ENCODE results near the gene PAFAH2. TPM values are rescaled to one million over a fixed set of nuclear protein-coding genes. Genes with fewer than 3 reads are reported as not detected.

The PAFAH2 gene
- total and polyA plus RNA-seq, 2 of the 13 experiments (the other 11 are each of a cell fraction or from before 2014, with no cell fraction given): 6.9 to 9.4 TPM

DNA sequence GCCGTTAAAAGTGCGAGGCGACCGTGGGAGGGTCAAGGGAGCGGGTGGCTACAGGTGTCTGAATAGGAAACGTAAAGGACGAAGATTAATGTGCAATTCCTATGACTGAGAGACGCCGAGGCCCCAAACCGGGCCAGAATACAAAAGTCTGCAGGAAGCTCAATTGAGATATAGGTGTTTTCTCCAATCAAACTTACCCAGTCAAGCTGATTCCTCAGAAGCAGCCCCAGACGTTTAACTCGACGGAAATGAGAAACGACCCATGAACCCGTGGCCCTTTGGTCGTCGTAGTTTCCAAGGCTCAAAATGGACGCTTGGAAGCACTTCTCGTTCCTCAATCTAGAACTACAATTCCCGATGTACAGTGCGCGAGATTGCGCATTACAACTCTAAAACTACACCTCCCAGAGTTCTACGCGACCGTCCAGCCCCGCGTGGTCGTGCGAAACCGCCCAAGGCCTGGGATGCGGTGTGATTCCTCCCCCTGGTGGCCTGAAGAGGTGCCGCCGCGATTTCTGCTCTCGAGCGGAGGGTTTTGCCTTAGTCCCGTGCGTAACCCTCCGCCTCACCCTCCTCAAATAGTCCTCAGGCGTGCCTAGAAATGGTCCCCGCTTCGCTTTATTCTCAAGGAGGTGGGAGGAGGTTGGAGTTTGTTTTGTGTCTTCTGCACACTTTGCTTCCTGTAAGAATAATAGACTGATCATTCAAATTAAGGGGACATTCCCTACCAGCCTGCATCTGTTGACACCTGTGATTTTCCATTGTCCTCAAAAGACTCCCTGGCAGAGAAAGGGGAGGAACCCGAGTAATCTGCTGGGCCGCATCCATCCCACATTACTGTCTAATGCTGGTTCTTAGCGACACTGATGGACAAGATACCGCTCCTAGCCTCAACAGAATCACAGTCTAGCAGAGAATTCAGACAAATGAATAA is at the start of gene PAFAH2 (continued):
- TF ChIP-seq, protein P1, sequence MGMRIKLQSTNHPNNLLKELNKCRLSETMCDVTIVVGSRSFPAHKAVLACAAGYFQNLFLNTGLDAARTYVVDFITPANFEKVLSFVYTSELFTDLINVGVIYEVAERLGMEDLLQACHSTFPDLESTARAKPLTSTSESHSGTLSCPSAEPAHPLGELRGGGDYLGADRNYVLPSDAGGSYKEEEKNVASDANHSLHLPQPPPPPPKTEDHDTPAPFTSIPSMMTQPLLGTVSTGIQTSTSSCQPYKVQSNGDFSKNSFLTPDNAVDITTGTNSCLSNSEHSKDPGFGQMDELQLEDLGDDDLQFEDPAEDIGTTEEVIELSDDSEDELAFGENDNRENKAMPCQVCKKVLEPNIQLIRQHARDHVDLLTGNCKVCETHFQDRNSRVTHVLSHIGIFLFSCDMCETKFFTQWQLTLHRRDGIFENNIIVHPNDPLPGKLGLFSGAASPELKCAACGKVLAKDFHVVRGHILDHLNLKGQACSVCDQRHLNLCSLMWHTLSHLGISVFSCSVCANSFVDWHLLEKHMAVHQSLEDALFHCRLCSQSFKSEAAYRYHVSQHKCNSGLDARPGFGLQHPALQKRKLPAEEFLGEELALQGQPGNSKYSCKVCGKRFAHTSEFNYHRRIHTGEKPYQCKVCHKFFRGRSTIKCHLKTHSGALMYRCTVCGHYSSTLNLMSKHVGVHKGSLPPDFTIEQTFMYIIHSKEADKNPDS (CRISPR knock-in tag; IDR thresholded peaks at IDR 0.05): peak; percentile 74
- TF ChIP-seq SOX13 (IDR thresholded peaks at IDR 0.05): no peak
- TF ChIP-seq SOX13 (CRISPR knock-in tag; conservative IDR thresholded peaks at IDR 0.05 in 1 of 2, IDR thresholded peaks at IDR 0.05 in 1 of 2): peak in 1 of 2 experiments; percentile 82; a peak in 2 of 4 replicates
- TF ChIP-seq RELA (CRISPR knock-in tag; IDR thresholded peaks at IDR 0.05): peak; percentile 48; the same call in 1 of the 2 replicates
- TF ChIP-seq ONECUT2 (CRISPR knock-in tag; IDR thresholded peaks at IDR 0.05): no peak; the same call in 1 of the 2 replicates
- TF ChIP-seq, protein P2, sequence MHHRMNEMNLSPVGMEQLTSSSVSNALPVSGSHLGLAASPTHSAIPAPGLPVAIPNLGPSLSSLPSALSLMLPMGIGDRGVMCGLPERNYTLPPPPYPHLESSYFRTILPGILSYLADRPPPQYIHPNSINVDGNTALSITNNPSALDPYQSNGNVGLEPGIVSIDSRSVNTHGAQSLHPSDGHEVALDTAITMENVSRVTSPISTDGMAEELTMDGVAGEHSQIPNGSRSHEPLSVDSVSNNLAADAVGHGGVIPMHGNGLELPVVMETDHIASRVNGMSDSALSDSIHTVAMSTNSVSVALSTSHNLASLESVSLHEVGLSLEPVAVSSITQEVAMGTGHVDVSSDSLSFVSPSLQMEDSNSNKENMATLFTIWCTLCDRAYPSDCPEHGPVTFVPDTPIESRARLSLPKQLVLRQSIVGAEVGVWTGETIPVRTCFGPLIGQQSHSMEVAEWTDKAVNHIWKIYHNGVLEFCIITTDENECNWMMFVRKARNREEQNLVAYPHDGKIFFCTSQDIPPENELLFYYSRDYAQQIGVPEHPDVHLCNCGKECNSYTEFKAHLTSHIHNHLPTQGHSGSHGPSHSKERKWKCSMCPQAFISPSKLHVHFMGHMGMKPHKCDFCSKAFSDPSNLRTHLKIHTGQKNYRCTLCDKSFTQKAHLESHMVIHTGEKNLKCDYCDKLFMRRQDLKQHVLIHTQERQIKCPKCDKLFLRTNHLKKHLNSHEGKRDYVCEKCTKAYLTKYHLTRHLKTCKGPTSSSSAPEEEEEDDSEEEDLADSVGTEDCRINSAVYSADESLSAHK (CRISPR knock-in tag; IDR thresholded peaks at IDR 0.05; ENCODE audit: borderline replicate concordance): 0 out of 2 replicates have a peak, but pooled peaks have one; percentile 66
- peak; percentile 77; the same call in 1 of the 2 replicates for TF ChIP-seq U2AF2 (IDR thresholded peaks at IDR 0.05; ENCODE audit: low read depth, low read length)
- TF ChIP-seq ZNF709 (CRISPR knock-in tag; IDR thresholded peaks at IDR 0.05): 0 out of 2 replicates have a peak, but pooled peaks have one; percentile 74
- no peak; the same call in 1 of the 2 replicates for TF ChIP-seq E2F2 (CRISPR knock-in tag; IDR thresholded peaks at IDR 0.05; ENCODE audit: borderline replicate concordance)
- TF ChIP-seq ZBTB7B (CRISPR knock-in tag; IDR thresholded peaks at IDR 0.05): peak; percentile 66; the same call in 1 of the 2 replicates
- TF ChIP-seq AHR (CRISPR knock-in tag; IDR thresholded peaks at IDR 0.05): no peak; the same call in none of the 2 replicates
- TF ChIP-seq CHCHD3 (CRISPR knock-in tag; IDR thresholded peaks at IDR 0.05): no peak
- TF ChIP-seq ZNF772 (CRISPR knock-in tag; IDR thresholded peaks at IDR 0.05): 0 out of 2 replicates have a peak, but pooled peaks have one; percentile 36
- no peak for TF ChIP-seq NFATC3 (CRISPR knock-in tag; IDR thresholded peaks at IDR 0.05)
- peak; percentile 43; the same call in 1 of the 2 replicates for TF ChIP-seq DPF2 (CRISPR knock-in tag; IDR thresholded peaks at IDR 0.05; ENCODE audit: borderline replicate concordance, low read depth)
- TF ChIP-seq KAT8 (CRISPR knock-in tag; IDR thresholded peaks at IDR 0.05): peak; percentile 95
